Measurements from ENCODE around the gene PXK.
A peak's percentile ranks its signal among the peaks of the same experiment; 100 is the strongest.

Gene PXK

DNA sequence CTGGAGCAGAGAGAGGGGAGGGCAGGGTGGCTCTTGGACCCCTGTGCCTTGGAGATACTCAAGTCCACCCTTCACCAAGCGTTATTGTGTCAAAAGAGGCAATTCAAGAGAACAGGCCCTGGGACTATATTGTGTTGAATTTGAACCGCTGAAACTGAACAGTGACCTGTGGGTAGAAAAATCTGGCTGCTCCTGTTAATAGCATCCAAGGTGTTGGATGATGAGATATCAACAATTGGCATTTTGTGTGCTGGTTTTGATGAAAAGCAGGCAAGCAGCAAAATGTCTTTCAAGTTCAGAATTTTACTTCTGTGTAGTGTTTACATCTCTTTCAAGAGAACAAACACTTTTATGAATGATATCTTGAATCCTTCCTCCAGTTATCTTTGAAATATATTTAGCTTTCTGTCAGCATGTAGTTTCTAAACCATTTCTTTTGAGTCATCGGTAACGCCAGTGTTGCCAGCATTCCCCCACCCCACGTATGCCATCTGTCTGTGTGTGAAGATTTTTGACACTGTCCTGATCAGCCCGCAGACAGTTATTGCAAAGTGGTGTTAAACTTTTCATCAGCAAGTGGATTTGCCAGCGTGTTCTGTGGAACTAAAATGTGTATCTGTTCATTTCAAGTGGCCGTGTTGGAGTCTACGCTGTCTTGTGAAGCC, 66.1 kb downstream of the PXK start:
- no peak for DNase-seq
- in situ Hi-C loops (cut with HindIII; ENCODE audit: low pct_ligation_motif_present, low pct_unique_long_range_greater_than_20kb, low sequenced_read_pairs), result no loop called here

DNA sequence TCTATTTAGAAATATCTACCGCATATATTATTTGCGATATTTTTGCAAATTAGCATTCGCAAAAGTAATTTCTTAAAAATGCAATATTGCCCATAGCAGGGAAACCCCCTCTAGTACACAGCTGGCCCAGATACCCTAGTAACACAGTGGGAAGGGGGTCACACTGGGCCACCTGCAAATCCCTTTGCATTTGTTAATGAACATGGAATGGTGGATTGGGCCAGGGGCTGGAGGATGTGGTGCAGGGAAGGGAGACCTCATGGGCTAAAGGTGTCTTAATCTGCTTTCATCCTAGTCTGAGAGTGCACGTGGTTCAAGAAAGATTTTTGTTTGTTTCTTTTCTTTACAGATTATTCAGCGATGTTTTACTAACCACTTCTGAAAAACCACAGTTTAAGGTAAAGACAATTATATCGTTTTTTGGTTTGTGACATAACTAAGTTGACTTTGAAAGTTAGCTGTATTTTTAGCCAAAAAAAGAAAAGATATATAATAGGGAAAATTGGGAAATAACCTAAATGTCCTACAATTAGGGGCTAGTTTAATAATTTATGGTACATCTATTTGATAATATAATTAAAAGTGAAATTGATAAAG, 70.9 kb downstream of the PXK start:
- DNase-seq, result no peak

DNA sequence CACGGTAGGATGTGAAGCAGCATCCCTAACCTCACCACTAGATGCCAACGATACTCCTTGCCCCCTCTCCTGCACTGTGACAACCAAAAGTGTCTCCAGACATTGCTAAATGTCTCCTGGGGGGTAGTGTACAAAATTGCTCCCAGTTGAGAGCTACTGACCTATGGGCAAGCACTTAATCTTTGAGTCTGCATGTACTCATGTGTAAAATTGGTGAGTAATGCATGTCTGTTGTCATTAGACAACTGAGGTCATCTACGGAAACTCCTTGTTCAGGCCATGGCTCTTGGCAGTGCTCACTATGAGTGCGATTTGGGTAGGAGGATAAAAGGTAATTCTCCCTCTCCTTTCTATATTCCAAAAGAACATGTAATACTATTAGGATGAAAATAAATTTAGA, 71.7 kb downstream of the PXK start:
- peak; percentile 64 for DNase-seq
- in situ Hi-C loops (cut with HindIII; ENCODE audit: low pct_ligation_motif_present, low pct_unique_long_range_greater_than_20kb, low sequenced_read_pairs), result no loop called here

More for the DNA sequence above, 70.9 kb downstream of the PXK start:
- in situ Hi-C loops (cut with HindIII; ENCODE audit: low pct_ligation_motif_present, low pct_unique_long_range_greater_than_20kb, low sequenced_read_pairs), result no loop called here

DNA sequence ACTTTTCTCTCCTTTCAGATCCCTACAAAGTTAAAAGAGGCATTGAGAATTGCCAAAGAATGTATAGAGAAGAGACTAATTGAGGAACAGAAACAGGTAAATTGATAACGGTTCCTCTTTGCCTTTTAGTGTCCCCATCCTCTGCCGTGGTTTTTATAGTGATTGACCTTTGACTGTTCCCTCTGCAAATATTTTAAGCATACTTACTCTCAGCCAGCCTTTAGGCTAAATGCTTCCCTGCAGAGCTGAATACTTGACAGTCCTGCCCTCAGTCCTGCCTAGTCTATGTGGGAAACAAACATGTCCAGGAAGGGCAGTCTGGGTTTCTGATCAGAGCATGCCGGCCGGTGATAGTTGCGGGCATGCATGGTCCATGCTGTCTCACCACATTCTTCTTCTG, 76.2 kb downstream of the PXK start:
- in situ Hi-C loops (cut with HindIII; ENCODE audit: low pct_ligation_motif_present, low pct_unique_long_range_greater_than_20kb, low sequenced_read_pairs), result no loop called here
- DNase-seq, result no peak

DNA sequence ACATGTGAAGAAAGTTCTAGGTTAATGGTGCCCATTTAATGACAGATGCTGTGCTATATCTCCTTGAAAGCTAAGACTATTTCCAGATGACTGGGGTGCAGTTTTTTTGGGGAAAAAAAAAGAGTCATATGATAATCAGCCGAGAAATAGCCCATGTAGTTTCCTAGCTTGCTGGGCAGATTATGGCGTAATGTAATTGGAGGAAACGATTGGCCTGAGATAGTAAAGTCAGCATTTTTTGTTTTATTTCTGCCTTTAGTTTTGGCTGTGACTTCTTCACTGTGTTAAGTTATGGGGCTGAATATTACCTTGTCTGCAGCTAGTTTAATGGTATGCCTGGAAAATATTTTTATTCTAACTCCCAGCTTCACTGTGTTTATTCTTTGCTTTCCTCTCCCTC, 77.0 kb downstream of the PXK start:
- DNase-seq, result no peak
- in situ Hi-C loops (cut with HindIII; ENCODE audit: low pct_ligation_motif_present, low pct_unique_long_range_greater_than_20kb, low sequenced_read_pairs), result no loop called here

DNA sequence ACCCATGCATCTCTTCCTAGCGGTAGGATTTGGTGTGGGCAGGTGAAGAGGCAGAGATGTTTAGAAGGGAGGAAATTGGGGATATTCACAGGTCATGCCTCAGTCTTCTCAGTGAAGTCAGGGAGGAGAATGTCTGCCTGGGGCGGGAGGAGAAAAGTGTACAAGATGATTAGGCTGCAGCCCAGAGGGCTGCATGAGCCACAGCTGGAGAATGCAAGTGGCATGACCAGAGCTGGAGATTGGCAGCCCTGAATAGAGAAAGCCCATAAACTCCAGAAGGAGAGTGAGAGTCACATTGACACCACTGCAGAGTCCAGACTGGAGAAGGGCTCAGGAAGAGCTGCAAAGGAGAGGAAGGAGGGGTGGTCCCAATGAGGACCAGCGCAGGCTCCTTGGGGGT, 78.3 kb downstream of the PXK start:
- in situ Hi-C loops (cut with HindIII; ENCODE audit: low pct_ligation_motif_present, low pct_unique_long_range_greater_than_20kb, low sequenced_read_pairs), result no loop called here
- no peak for DNase-seq

DNA sequence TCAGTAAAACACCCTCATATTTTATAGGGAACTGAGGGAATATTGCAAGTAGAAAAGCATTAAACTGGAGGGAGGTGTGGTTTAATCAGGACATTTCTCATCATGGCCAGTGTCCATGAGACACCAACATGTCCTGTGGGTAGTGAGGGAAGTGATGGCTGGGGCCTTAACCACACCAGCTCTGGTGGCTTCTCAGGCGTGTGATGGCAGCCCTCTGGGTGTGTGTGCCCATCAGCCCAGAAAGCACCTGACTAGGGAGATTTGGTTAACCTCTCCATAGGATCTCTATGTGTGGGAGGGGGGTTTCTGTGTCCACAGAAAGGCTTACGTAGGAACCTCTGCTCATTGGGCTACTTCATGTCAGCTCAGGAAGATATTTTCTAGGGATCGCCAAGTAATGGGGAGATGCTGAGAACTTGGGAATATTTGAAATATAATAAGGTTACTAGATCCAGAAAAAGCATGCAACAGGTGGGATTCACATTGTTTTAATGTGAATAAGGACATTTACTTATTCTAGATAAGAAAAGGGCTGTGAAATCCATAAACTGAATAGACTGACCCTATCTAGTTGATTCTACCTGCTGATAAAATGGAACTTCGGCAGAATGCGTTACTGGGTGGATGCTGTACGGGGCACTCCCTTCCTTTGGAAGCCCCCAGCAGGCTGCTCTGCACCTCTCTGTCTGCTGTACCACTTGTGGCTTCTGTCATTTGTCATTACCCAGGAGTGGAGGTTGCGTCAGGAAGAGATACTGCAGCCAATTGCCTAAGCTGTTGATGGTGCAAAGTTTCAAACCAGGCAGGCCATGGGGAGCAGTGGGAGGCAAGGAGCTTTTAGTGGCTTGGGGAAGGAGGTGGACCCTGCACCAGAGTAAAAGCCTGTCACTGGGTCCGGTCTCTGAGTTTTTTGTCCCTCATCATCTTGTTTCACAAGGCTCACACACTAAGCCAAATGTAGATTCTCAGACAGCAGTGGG, 79.4 kb downstream of the PXK start:
- in situ Hi-C loops (cut with HindIII; ENCODE audit: low pct_ligation_motif_present, low pct_unique_long_range_greater_than_20kb, low sequenced_read_pairs), result no loop called here
- no peak for DNase-seq

DNA sequence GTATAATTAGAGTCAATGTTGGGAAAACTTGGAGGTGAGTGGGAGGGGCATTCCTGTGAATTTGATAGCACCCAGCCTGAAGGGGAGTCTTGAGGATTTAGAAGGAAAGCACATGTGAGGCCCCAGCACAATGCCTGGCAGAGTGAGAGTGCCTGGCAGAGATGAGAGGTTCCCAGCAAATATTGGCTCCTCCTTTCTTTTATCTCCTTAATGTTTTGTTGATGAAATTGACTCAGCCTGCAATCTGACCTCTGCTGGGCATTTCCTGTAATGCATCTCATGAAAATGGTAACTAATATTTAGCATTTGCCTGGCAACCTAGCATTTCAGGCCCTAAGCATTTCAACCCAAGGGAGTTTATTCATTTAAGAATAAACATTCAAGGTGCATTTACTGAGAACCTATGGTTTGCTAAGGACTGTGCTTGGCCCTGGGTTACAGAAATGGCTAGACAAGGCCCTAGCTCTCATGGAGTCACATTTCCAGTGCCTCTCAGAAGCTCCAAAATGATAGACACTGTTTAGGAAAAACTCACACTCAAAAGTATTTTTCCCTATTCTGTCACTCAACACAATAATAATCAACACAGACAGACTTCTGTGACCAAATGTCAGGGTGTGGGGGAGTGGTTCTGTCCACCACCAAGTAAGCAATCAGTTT, 82.0 kb downstream of the PXK start:
- in situ Hi-C loops (cut with HindIII; ENCODE audit: low pct_ligation_motif_present, low pct_unique_long_range_greater_than_20kb, low sequenced_read_pairs), result no loop called here
- DNase-seq, result peak; percentile 57

DNA sequence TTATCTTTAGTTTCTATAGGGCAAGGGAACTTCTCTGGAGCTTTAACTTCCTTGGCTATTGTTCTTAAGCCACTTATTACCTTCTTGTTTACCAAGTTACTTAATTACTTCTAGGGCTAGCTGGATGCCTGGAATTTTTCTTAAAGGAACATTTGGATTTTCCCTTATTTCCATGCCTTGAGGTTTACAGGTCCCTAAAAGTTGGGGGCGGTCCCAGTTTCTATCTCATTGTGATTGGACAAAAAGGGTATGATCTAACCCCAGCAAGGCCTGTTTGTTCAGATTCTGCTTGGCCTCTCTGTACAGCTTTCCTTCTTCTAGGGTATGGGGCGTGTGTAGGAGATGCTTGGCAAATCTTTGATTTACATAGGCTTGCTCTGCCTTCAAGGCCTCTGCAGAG, 83.5 kb downstream of the PXK start:
- DNase-seq, result no peak
- in situ Hi-C loops (cut with HindIII; ENCODE audit: low pct_ligation_motif_present, low pct_unique_long_range_greater_than_20kb, low sequenced_read_pairs), result no loop called here

DNA sequence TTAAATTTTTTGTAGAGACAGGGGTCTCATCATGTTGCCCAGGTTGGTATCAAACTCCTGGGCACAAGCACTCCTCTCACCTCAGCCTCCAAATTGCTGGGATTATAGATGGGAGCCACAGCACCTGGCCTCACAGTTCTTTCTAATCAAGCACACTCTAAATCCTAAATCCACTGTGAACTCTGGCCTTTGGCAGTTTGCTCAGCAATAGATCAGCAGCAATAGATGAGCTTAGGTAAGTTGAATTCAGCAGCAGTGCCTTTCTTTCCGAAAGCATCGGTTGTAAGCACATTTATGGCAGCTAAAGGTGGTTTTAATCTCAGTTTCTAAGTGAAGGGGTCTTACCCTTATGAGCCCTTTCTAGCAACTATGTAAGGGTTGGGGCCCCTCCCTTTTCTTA, 84.4 kb downstream of the PXK start:
- in situ Hi-C loops (cut with HindIII; ENCODE audit: low pct_ligation_motif_present, low pct_unique_long_range_greater_than_20kb, low sequenced_read_pairs), result no loop called here
- no peak for DNase-seq

DNA sequence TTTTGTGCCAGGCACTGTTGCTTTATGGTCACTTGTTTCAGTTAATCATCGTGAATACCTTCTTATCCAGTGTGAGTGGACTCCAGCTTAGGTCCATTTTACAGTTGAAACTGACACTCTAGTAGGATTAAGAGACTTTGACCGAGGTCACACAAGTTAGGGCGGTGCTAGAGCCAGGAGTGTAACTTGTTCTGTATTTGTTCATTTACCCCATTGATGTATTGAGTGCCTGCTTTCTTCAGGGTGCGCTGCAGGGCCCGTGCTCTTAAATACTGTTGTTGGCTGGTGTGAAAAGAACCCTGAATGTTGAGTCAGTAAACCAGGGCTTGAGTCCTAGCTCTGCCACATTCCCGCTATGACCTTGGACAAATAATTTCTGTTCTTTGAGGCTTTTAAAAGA, 85.5 kb downstream of the PXK start:
- no peak for DNase-seq
- in situ Hi-C loops (cut with HindIII; ENCODE audit: low pct_ligation_motif_present, low pct_unique_long_range_greater_than_20kb, low sequenced_read_pairs), result no loop called here

DNA sequence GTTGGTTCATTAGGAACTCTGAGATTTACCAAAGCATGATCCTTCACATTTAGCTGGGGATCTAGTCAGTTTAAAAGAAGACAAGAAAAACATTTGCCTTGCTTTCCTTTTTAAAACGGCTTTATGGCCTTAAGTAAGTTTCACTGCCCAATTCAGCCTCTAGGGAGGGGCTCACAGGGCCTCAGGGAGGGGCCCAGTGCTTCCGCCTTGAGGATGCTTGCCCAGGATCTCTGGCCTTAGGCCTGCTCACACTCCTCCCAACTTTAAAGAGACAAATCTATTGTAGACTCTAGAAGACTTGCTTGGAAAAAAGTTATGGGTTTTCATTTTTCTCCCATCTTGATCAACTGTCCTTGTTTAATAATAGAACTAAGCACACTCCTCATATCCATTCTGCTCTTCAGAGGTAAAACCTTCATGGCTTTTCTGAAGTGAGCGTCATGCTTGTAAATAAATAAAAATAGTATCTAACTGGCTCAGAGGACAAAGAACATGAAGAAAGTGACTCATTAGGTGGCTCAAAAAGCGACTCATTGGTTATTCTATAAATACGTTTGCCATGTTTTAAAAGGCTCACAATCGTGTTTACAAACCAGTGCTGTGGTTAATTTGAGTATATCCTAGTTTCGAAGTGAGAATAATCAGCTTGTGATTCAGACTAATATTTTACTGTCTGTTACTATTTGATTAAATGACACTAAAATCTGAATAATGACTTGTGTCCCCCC, 87.3 kb downstream of the PXK start:
- no peak for DNase-seq
- in situ Hi-C loops (cut with HindIII; ENCODE audit: low pct_ligation_motif_present, low pct_unique_long_range_greater_than_20kb, low sequenced_read_pairs), result no loop called here

DNA sequence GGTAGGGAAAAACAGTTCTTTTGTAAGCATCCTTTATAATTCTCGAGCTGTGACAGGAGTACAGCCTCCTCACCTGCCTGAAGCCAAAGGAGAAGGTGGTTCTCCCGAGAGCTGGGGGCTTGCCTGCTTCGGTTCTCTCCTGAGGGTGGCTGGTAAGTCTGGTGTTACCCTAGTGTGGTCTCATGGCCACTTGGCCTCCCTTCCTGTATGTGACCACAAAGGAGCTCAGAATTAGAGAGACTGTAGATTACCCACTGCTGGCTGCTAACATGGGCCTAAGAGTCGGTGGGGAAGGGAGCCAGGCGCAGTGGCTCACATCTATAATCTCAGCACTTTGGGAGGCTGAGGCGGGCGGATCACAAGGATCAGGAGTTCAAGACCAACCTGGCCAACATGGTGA, 88.3 kb downstream of the PXK start:
- in situ Hi-C loops (cut with HindIII; ENCODE audit: low pct_ligation_motif_present, low pct_unique_long_range_greater_than_20kb, low sequenced_read_pairs), result no loop called here
- DNase-seq, result no peak

DNA sequence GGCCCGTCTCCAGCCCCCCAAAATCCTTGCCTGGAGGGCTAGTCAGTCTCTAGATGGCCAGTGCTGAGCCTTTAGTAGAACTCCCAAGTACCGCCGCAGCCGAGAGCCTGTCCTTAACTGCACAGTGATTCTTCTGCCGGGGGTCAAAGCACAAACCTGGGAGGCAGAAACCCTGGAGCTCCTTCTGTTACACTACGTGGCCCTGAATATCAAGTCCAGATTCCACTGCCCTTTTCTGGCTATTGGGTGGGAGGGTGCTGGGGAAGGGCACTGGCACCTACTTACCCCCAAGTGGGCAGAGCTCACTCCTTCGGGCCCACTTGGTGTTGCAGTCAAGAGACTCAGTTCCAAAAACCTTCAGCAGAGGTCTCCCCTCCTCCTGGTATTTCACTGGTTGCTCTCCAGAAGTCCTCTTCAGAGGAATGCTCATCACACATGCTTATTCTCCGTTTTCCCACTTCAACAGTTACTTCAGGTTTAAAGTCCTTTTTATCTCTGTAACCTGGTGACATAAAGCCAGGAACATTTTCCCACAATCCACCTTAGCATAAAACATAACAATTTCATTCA, 90.1 kb downstream of the PXK start:
- peak; percentile 9 for DNase-seq
- in situ Hi-C loops (cut with HindIII; ENCODE audit: low pct_ligation_motif_present, low pct_unique_long_range_greater_than_20kb, low sequenced_read_pairs), result no loop called here

DNA sequence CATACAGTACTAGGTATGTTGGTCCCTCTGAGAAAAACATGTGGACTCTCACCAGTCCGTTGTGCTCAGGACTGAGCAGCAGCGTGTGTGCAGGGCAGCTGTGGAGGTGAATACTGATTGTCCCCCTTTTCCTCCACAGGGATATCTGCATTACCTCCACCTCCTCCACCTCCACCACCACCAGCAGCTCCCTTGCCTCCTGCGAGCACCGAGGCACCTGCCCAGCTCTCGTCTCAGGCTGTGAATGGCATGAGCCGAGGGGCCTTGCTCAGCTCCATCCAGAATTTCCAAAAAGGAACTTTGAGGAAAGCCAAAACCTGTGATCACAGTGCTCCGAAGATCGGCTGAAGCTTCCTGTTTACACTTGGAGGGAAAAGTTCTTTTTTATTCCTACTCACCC, 91.9 kb downstream of the PXK start:
- DNase-seq, result no peak
- in situ Hi-C loops (cut with HindIII; ENCODE audit: low pct_ligation_motif_present, low pct_unique_long_range_greater_than_20kb, low sequenced_read_pairs), result no loop called here

DNA sequence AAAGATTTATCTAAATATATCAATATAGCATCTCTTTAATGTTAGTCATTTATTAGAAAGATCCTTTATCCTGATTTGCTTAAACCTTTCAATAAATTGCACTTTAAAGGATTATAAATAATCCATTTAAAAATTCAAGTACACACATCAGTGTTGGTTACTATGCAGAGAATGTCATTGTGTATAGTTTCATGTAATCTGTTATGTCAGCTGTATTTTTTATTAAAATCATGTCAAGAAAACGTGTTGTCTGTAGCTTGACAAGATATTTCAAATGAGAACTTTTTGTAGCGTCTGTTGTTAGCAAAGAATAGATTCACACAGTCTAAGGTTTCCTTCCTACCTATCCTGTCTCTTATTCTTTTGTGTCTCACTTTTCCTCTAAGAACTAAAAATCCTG, 93.1 kb downstream of the PXK start:
- no peak for DNase-seq
- in situ Hi-C loops (cut with HindIII; ENCODE audit: low pct_ligation_motif_present, low pct_unique_long_range_greater_than_20kb, low sequenced_read_pairs), result no loop called here

DNA sequence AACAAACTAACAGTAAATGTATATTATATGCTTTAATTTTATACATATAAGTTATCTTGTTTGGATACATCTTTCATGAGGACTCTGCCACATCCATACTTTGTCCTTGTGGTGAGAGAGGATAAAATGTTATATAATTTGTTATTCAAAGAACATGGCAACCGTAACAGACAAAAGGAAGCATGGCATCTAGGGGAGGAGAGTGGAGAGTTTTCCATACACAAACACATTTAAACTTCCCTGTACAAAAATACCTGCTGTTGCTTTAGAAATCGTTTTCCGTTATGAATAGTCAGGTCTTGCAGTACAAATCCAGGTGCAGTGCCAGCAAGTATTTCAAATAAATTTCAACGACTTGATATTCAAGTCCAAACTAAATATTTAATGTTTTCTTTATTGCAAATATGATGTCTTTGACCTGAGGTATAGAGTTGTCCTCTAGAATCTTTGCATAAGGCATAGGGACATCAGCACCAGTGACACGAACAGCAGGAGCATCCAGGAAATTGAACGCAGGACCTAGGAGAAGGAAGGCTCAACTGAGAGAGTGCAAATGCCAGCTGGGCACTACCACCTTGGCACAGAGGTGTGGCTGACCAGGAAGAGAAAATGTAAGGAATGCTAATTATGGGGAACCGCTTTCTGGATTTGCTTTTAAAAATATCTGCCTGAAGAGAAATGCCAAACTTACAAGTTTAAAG, 95.1 kb downstream of the PXK start:
- in situ Hi-C loops (cut with HindIII; ENCODE audit: low pct_ligation_motif_present, low pct_unique_long_range_greater_than_20kb, low sequenced_read_pairs), result no loop called here
- DNase-seq, result no peak

DNA sequence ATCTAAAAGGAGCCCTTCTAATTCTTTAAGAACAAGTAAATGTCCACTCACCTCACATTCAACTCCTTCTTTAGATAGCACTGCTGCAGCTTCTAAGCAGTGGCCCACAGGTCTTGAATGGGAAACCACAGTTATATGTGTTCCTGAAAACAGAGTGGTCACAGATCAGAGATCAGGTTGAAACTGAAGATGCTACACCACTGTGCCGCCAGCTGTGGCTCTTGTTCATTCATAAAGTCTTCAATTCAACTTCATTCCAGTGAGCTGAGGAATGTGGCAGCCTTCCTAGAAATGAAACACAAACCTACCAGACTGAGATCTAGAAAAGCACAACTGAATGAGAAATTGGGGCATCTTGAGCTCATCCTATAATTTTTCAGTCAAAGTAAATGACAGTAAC, 97.0 kb downstream of the PXK start:
- in situ Hi-C loops (cut with HindIII; ENCODE audit: low pct_ligation_motif_present, low pct_unique_long_range_greater_than_20kb, low sequenced_read_pairs), result no loop called here
- no peak for DNase-seq

Data from ACHN (cell line).